Progenitor cell of endocrine pancreas (in vitro differentiated cells): ENCODE results near the gene GABRR2. TPM values are rescaled to one million over a fixed set of nuclear protein-coding genes. Genes with fewer than 3 reads are reported as not detected.

Source experiments
- DNase-seq: peaks from one replicate; pipeline ENCODE4 v3.0.0; 2021; ENCODE audit warnings: low spot score; ENCODE audit not compliant: unreplicated experiment
- H3K27ac Mint-ChIP-seq: 2 replicates; pipeline ENCODE4 v1.8.0; 2021; ENCODE audit warnings: mild to moderate bottlenecking, moderate library complexity, mixed read lengths
- H3K27me3 Mint-ChIP-seq: 2 replicates; pipeline ENCODE4 v1.8.0; 2021; ENCODE audit warnings: mixed read lengths
- H3K36me3 Mint-ChIP-seq: 2 replicates; pipeline ENCODE4 v1.8.0; 2022; ENCODE audit warnings: mixed read lengths; ENCODE audit not compliant: insufficient read depth
- H3K4me1 Mint-ChIP-seq: 2 replicates; pipeline ENCODE4 v1.8.0; 2021; ENCODE audit warnings: low read depth, mixed read lengths
- H3K4me3 Mint-ChIP-seq: 2 replicates; pipeline ENCODE4 v1.8.0; 2021; ENCODE audit warnings: low read depth, mild to moderate bottlenecking, moderate library complexity, mixed read lengths
- H3K9me3 Mint-ChIP-seq: 2 replicates; pipeline ENCODE4 v1.8.0; 2021; ENCODE audit warnings: low read depth, mixed read lengths
- long read RNA-seq: library from polyadenylated mRNA; unstranded; transcript quantifications from one replicate; pipeline ENCODE4 v2.0.0, GENCODE V29; 2020
- total RNA-seq: library from RNA; stranded (reverse); gene quantifications from 2 replicates; pipeline ENCODE4 v1.2.1, GENCODE V29; 2021
- TF ChIP-seq, protein P1 (sequence below): fragments of 200-600 bp; sonication (generic); IDR thresholded peaks from one replicate; pipeline ENCODE4 v1.5.0; 2021; ENCODE audit warnings: antibody characterized with exemption, mild to moderate bottlenecking; ENCODE audit not compliant: unreplicated experiment

The GABRR2 gene
- 0.47 and 0.53 TPM in 2 replicates for total RNA-seq
- long read RNA-seq: 0 reads

DNA sequence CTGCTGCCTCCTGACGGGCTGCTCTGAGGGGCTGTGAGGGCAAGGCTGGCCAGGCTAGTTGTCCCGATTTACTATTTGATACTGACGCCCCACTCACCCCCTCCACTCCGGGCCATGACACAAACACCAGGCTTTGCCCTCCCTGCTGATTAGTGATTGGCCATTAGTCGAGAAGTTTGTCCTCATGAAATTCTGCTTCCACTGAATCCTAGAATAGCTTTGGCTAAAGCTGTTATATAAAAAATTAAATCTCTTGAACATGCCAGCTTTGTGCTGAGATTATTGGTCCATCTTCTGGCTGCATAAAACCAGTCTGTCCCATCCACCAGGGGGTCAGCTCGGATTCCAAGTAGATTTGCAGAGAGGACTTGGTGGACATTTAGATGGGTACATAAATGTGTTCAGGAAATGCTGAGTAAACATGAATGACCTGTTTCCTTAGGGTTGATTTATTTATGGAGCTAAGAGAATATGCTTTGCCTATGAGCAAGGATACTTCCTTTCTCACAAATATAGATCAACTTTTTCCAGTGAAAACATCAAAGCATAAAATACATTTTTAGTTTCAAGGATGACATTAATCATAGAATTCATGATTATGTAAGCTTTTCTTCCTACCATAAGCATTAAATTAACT, at the start of gene GABRR2:
GABRR2 (minus strand) TSS at position 51 of the 637 bp plus-strand sequence. CDS start 134 bp downstream, outside the sequence.
- peaks cover 13% of the 10 kb centered on the region for H3K36me3 Mint-ChIP-seq
- no peak for DNase-seq
- H3K27me3 Mint-ChIP-seq: peaks cover 4% of the 10 kb centered on the region
- H3K4me1 Mint-ChIP-seq: peaks cover 6% of the 10 kb centered on the region
- TF ChIP-seq, protein P1, sequence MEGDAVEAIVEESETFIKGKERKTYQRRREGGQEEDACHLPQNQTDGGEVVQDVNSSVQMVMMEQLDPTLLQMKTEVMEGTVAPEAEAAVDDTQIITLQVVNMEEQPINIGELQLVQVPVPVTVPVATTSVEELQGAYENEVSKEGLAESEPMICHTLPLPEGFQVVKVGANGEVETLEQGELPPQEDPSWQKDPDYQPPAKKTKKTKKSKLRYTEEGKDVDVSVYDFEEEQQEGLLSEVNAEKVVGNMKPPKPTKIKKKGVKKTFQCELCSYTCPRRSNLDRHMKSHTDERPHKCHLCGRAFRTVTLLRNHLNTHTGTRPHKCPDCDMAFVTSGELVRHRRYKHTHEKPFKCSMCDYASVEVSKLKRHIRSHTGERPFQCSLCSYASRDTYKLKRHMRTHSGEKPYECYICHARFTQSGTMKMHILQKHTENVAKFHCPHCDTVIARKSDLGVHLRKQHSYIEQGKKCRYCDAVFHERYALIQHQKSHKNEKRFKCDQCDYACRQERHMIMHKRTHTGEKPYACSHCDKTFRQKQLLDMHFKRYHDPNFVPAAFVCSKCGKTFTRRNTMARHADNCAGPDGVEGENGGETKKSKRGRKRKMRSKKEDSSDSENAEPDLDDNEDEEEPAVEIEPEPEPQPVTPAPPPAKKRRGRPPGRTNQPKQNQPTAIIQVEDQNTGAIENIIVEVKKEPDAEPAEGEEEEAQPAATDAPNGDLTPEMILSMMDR: no peak
- H3K27ac Mint-ChIP-seq: no peak within 1 kb of the TSS
- peaks cover 11% of the 10 kb centered on the region for H3K9me3 Mint-ChIP-seq
- H3K4me3 Mint-ChIP-seq: no peak within 1 kb of the TSS

DNA sequence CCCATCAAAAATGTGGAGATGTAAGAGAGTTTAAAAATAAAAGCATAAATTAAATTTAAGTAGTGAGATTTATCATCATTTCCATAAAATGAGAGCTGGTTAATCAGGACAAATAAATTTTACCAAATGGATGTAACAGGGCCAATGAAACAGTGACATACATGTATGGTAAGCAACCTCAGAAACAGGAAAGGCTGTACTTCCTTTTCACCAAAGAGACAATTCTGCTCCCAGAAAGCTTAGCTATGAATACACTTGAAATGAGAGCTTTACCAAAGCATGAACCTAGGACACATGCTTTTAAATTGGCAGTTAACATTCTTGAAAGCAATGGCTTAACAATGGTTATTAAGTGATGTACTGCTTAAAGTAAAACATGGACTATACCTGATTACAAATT, 49.5 kb upstream of the GABRR2 start:
- no peak for DNase-seq
- H3K4me1 Mint-ChIP-seq: no peaks in the 10 kb centered on the region
- H3K27me3 Mint-ChIP-seq: no peaks in the 10 kb centered on the region
- no peaks in the 10 kb centered on the region for H3K36me3 Mint-ChIP-seq
- no peak overlapping the region for H3K27ac Mint-ChIP-seq
- TF ChIP-seq, protein P1: no peak
- no peak overlapping the region for H3K4me3 Mint-ChIP-seq
- H3K9me3 Mint-ChIP-seq: no peaks in the 10 kb centered on the region

DNA sequence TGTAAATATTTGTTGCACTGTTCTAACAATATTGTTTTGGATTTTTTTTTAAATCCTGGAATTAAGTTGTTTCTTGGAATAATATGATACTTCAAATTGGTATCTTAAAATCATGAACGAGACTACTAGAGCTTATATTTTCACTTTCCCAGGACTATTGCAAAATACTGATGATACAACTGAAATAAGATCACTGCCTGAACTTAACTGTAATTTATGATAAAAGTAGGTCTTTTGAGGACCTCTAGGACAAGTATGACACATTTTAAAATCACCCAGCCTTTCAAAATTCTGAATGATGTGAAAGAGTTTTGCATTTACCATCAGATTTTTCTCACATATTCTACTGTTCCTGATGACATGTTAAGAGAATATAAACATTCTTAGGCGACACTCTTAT, 46.1 kb upstream of the GABRR2 start:
- Mint-ChIP-seq H3K36me3 (no peaks in the 10 kb centered on the region), H3K27me3 (no peaks in the 10 kb centered on the region), H3K4me3 (no peak overlapping the region), H3K9me3 (no peaks in the 10 kb centered on the region), H3K27ac (no peak overlapping the region), H3K4me1 (no peaks in the 10 kb centered on the region)
- TF ChIP-seq, protein P1: no peak
- no peak for DNase-seq

DNA sequence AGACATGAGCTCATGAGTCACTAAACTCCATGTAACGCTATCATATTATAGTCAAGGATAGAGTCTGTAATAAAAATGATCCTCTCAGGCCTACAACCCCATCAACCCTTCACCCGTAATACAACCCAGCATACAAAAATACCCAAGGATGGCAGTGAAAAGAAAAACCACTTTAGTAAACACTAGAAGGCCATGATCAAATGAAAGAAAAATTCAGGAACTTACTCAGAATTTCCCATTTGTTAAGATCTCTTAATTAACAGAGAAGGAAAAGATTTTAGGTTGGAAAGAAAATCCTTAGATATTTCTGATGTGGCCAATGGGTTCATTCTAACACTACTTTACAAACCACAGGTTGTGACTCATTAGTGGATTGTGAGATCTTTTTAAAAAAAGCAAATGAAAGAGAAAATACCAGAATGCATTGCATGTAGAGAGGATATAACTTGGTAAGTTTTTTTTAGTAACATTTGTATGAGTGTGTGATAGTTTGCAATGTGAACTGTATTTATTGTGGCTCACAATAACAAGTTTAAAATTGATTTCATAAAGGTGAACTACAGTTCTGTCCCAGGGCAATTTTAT, 45.4 kb upstream of the GABRR2 start:
- no peaks in the 10 kb centered on the region for H3K4me1 Mint-ChIP-seq

DNA sequence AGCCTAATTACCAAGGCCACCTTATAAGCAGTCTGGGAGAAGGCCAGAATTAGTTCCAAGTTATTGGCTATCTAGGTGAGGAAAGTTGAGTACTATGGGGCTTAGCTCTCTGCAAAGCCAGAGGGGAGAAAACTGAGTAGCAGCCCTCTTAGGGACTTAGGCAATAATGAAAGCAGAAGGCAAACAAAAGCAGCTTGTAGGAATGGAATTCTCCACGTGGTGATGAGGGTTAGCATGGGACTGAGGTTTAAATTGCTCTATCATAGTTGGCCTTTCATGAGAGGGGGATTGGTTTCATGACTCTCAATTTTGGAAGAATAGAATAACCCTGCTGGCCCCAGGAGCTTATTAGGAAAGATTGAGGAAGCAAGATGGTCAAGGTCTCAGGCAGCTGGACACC, 44.5 kb upstream of the GABRR2 start:
- H3K36me3 Mint-ChIP-seq: no peaks in the 10 kb centered on the region
- no peak overlapping the region for H3K4me3 Mint-ChIP-seq
- DNase-seq: no peak
- no peaks in the 10 kb centered on the region for H3K9me3 Mint-ChIP-seq
- no peaks in the 10 kb centered on the region for H3K27me3 Mint-ChIP-seq
- peak overlapping the region; percentile 6 for H3K27ac Mint-ChIP-seq
- no peaks in the 10 kb centered on the region for H3K4me1 Mint-ChIP-seq
- TF ChIP-seq, protein P1: no peak

More for the DNA sequence above, 45.4 kb upstream of the GABRR2 start:
- H3K27ac Mint-ChIP-seq: no peak overlapping the region
- no peaks in the 10 kb centered on the region for H3K27me3 Mint-ChIP-seq
- TF ChIP-seq, protein P1: no peak
- no peaks in the 10 kb centered on the region for H3K36me3 Mint-ChIP-seq
- no peak overlapping the region for H3K4me3 Mint-ChIP-seq
- DNase-seq: no peak
- H3K9me3 Mint-ChIP-seq: no peaks in the 10 kb centered on the region
